HG02973 (cell line): ENCODE results near the gene GTF2B.
"Not testable (repeated sequence)": the region's sequence is repeated elsewhere in the genome, so short reads cannot be mapped to it uniquely, and the experiment has no call there.

Experiments
- ATAC-seq: cut with Tn5 transposase; IDR thresholded peaks from one replicate; pipeline ENCODE4 v1.9.1; 2021; ENCODE audit warnings: moderate library complexity; ENCODE audit not compliant: unreplicated experiment

Gene GTF2B

GRCh38 chr1:88888750-88889149 is 2.6 kb downstream of the GTF2B start:
- no peak for ATAC-seq

DNA sequence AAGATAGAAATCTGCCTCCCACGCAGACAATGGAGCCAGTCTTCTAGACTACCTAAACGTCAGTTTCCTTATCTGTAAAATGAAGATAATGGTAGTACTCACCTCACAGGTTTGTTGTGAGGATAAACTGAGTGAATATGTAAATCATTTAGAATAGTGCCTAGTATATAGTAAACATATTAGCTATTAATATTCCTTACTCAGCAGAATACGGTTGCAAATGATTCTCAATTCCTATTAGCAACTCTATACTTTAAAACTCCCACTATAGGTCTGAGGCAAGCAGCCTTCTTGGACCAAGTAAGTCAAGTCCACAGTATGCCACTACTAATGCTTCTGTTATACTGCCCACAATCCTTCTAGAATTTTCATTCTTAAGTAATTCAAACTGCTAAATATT is 5.4 kb downstream of the GTF2B start:
- no peak for ATAC-seq

DNA sequence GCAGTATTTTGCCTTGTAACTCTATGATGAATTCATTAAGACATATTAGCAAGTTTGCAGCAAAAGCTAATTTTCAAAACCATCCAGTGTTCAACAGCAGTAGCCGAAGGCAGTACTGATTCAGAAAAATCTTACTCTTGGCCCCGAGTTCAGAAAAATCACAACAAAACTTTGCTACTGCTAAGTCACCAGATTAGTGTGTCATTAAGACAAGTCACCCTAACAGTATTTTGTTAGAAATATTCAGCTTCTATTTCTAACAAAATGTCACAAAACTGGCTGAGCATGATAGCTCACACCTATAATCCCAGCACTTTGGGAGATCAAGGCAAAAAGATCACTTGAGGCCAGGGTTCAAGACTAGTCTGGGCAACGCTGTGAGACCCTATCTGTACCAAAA is 8.2 kb downstream of the GTF2B start:
- no peak for ATAC-seq

DNA sequence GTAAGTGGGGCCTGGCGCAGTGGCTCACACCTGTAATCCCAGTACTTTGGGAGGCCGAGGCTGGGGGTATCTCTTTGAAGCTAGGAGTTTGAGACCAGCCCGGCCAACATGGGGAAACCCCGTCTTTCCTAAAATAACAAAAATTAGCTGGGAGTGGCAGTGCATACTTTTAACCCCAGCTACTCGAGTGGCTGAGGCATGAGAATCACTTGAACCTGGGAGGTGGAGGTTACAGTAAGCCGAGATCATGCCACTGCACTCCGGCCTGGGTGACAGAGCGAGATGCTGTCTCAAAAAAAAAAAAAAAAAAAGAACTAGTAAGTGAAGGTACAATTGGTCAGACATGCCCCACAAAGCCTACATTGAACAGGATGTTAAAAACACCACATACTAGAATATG is 10.7 kb downstream of the GTF2B start:
- not testable (repeated sequence) for ATAC-seq

DNA sequence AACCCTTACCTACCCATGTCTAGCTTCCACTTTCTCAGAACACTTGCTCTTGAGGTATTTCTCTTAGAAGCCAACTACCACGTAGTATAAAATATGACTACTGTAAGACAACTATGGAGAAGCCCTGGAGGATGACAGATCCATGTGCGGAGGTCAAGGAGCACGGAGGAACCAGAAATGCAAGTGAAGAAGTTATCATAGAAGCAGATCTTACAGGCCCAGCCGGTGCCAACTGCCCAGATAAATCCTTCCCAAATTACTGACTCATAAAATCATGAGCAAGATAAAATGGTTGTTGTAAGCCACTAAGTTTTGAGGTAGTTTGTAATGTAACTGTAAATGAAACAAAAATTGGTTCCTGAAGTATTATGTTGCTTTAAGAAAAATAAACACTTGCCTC is 12.6 kb downstream of the GTF2B start:
- ATAC-seq: no peak

DNA sequence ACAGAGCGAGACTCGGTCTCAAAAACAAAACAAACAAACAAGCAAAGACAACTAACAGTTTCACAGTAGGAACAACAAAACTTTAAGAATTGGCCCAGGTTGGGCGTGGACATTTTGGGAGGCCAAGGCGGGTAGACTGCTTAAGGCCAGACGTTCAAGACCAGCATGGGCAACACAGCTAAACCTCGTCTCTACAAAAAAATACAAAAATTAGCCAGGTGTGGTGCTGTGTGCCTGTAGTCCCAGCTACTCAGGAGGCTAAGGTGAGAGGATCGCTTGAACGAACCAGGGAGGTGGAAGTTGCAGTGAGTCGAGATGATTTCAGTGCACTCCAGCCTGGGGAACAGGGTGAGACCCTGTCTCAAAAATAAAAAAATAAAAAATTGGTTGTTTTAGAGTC is 13.5 kb downstream of the GTF2B start:
- ATAC-seq: no peak

DNA sequence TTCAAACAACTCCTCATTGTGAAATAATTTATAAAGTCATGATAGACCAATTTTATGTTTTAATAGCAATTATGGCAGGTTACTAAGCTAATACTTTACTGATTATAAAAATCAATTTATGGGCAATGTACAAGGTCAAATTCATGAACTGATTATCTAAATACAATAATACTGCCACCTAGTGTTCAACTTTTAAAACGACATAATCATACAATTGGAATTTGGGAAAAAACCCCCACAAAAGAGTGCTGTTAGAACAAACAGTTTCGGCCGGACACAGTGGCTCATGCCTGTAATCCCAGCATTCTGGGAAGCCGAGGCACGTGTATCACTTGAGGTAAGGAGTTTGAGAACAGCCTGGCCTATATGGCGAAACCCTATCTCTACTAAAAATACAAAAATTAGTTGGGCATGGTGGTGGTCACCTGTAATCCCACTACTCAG is 14.0 kb downstream of the GTF2B start:
- ATAC-seq: no peak

DNA sequence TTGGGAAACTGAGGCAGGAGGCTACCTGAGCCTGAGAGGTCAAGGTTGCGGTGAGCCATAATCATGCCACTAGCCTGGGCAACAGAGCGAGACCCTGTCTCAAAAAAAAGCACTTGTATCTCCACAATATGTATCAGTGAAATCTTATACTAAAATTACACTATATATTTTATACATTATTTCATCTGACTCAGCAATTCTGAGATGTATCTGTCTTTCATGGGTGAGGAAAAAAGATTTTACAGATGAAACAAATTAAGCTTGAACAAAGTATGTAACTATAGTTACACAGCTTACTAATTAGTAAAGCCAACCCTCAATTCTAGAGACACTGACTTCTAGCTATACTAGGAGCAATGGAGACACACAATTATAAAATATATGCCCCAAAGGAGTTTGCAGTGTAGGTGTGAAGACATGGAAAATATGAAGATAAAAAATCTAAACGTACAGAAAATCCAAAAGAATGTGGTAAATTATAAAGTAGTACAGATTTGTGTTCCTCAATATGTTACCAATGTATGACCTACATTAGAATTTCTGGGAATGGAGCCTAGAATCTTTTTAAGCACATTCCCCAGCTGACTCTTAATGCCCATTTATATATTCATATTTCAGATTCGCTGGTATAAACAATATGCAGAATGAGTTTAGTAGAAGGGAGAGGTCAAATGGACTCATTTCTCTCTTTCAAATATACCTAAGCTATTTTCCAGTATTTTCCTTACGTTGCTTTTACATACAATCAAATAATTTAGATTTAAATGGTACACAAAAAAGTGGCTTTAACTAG is 14.6 kb downstream of the GTF2B start:
- no peak for ATAC-seq

DNA sequence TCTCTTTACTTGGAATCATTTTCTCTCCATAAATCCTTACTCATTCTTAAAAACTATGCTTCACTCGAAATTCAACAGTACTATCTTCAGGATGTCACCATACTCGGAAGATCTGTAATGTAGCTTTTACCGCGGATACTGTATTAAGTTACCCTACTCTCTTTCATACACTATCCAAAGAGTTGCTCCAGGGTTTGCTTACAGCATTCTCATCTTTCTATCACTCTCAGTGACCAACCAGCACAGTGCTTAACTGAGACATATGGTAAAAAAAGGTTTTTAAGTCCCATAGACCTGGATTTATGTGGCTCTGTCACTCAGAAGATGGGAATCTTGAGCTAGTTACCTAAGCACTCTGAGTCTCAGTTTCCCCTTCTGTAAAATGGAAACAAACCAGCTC is 15.8 kb downstream of the GTF2B start:
- no peak for ATAC-seq

DNA sequence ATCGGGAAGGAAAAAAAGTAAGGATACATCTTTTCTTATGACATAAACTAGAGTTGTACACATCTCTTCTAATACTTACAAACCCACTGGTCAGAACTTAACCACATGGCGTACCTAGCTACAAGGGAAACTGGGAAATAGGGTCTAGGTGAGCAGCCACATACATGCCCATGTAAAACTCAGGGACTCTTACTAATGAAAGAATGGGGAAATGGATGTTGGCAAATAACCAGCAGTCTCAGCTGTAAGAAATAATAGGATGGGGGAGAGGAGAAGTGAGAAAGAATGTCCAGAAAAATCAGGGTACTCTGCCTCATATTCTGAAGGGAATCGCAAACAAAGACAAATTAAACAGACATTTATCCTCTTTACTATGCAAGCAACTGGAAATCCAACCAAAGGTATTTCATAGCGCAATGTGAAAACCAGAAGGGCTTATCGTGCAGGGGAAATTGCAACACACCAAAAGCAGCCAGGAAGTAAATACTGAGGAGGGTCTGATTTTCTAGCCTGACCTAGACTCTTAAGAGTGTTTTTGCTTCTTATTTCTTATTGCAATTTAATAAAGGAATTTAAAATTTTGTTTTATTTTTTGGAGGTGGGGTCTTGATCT is 17.5 kb downstream of the GTF2B start:
- ATAC-seq: no peak

GRCh38 chr1:88869644-88870043 is 21.7 kb downstream of the GTF2B start:
- not testable (repeated sequence) for ATAC-seq

DNA sequence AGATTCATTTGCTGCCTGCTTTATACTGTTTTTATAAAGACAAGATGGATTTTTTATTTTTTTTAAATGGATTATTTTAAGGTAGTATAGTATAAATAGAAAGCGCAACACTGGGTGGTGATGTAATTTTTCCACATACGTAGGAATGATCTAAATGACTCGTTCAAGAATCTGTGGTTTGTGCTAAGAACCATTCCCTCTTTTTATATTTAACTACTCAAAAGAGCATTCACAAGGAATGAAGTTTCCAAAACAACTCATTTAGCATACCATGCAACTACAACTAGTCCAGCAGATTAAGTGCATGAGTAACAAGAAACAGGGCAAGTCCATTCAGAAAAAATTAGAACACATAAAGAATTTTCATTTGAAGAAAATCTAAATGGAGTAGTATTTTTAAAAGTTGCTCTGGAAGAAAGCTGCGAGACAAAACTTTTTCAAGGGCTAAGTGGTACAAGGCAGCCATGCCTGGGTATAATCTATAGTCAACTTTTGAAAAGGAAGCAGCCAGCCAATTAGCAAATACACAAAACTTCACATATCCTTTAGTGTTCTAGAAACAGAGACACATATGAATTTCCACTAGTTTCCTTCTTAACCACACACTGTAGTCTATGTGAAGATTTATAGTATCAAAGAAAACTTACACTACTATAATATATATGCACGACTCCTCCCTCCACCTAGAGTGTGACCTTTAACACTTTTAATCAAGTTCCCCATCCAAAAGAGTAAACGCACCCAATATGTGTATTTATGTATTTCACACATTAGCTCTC is 23.4 kb downstream of the GTF2B start:
- no peak for ATAC-seq

- no peak for ATAC-seq
Measured at GRCh38 chr1:88851303-88852063, 39.9 kb downstream of the GTF2B start.

GRCh38 chr1:88847643-88848042 is 43.7 kb downstream of the GTF2B start:
- no peak for ATAC-seq

DNA sequence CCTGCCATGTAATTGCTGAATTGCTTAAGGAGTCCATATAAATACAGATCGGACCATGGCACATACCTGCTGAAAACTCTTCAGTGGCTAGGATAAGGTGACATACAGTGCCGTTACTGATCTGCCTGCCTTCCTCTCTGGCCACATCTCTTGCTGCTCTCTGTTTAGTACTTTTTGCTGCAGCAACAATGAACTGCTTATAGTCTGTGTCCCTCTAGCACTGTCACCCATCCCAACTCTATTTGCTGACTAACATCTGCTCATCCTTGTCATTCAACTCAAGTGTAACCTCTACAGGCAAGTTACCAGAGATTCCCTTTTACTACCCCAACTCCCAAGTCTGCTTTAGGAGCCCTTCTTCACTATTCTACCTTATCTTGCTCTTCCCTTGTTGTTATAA is 65.6 kb downstream of the GTF2B start:
- no peak for ATAC-seq

- not testable (repeated sequence) for ATAC-seq
Measured at GRCh38 chr1:88819642-88820041, 71.7 kb downstream of the GTF2B start.

DNA sequence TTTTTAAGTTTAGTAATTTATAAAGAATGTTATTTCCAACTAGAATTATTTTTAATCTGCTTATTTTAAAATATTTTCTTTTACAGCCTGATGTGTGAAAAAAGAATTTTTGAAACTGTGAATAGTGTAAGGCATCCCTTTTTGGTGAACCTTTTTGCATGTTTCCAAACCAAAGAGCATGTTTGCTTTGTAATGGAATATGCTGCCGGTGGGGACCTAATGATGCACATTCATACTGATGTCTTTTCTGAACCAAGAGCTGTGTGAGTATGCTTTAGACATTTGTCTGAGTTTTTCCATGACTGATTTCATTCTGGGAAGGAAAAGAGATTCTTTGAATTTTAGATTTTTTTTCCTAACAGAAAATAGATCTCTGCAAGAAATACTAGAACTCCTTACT is 77.9 kb downstream of the GTF2B start:
- no peak for ATAC-seq

DNA sequence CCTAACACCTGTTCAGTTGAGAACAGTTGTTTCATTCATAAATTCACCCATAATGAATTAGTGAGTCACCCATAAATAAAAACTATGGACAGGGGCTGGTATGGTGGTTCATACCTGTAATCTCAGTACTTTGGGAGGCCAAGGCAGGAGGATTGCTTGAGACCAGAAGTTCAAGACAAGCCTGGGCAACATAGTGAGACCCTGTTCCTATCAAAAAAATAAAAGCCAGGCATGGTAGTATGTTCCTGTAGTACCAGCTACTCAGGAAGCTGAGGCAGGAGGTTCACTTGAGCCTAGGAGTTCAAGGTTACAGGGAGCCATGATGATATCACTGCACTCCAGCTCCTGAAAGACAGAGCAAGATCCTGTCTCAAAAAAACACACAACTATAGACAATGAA is 79.0 kb downstream of the GTF2B start:
- ATAC-seq: no peak

DNA sequence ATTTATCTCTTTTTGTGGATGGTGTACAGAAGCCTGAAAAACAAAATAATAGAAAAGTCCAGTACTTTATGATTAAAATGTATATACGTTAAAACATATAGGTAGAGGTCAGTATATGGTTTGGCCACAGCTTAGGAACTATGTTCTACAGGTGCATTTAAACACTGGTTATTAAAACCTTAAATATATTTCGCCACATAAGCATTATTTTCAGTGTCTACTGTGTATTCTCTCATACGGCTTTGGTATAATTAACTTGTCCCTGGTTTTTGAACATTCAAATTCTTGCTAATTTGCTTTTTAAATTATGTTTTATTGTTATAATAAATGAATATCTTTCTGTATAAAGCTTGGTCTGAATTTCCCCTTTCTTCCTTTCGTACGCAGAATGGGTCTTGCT is 87.9 kb downstream of the GTF2B start:
- ATAC-seq: no peak

- no peak for ATAC-seq
Measured at GRCh38 chr1:88802950-88803349, 88.4 kb downstream of the GTF2B start.
